HG02943 (cell line): ENCODE data around the gene IGSF8.
"Not testable (repeated sequence)": the region's sequence is repeated elsewhere in the genome, so short reads cannot be mapped to it uniquely, and the experiment has no call there.

Experiments used
- ATAC-seq: cut with Tn5 transposase; IDR thresholded peaks from one replicate; pipeline ENCODE4 v1.9.1; 2021; ENCODE audit warnings: mild to moderate bottlenecking, low read depth, moderate library complexity; ENCODE audit not compliant: unreplicated experiment

Gene IGSF8

DNA sequence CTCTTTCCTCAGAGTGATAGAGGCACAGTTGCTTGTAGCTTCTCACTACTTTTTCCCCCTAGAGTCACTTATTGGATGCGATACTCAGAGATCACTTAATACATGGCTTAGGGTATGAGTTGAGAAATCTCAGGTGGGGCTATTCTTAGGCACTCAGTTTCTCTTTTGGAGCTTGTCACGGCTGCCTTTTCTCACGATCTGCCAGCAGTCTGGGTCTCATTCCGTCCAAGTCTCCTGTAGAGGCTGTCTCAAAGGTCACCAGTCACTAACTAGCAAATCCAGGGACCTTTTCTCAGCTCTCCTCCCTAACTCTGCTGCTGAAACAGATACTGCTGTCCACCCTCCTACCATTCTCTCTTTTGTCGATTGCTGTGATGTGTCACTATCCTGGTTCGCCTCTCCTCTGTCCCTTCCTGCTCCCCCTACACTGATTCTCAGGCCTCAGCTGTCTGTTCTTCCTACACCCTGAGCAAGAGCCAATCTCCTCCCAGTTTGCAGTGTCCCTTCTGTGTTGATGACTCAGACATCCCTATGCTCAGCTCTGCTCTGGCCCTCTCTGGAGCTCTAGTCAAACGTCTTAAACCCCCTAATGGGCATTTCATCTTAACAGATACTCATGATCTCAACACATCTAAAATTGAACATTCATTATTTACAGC lies 29.6 kb upstream of the IGSF8 start:
- no peak for ATAC-seq

DNA sequence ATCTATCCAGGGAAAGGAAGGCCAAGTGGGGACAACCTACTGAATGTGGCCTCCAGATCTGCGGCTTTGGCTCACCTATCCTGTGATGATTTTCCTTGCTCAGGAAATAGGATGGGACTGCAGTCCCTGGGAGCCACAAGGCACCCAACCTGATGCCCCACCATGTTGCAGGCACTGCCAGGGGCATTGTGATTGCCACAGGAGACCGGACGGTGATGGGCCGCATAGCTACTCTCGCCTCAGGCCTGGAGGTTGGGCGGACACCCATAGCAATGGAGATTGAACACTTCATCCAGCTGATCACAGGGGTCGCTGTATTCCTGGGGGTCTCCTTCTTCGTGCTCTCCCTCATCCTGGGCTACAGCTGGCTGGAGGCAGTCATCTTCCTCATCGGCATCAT lies 29.0 kb upstream of the IGSF8 start:
- ATAC-seq: no peak

DNA sequence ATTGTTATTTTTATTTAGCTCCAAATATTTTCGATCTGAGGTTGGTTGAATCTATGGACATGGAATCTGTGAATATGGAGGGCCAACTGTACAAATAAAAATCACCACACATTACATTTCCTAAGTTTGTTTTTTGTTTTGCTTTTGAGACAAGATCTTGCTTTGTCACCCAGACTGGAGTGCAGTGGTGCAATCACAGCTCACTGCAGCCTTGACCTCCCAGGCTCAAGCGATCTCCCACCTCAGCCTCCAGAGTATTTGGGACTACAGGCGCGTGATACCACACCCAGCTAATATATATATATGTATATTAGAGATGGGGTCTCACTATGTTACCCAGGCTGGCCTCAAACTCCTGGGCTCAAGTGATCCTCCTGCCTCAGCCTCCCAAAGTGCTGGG lies 27.9 kb upstream of the IGSF8 start:
- ATAC-seq: not testable (repeated sequence)

DNA sequence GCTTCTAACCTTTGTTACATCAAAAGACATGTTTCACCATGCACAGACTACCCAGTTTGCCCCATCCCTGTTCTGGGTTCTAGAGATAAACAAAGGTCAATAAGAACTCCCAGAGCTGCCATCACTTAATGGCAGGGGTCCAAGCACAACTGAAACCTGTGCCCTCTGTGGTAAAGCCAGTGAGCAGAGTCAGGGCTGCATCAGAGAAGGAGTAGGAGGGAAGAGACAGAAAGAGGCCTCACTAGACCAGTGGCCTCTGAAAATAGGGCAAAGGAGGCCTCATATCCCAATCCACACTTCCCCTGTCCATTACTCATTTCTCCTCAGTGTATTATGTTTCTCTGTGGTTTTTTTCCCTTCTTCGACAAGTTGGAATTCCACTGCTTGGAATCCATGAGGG lies 27.3 kb upstream of the IGSF8 start:
- no peak for ATAC-seq

DNA sequence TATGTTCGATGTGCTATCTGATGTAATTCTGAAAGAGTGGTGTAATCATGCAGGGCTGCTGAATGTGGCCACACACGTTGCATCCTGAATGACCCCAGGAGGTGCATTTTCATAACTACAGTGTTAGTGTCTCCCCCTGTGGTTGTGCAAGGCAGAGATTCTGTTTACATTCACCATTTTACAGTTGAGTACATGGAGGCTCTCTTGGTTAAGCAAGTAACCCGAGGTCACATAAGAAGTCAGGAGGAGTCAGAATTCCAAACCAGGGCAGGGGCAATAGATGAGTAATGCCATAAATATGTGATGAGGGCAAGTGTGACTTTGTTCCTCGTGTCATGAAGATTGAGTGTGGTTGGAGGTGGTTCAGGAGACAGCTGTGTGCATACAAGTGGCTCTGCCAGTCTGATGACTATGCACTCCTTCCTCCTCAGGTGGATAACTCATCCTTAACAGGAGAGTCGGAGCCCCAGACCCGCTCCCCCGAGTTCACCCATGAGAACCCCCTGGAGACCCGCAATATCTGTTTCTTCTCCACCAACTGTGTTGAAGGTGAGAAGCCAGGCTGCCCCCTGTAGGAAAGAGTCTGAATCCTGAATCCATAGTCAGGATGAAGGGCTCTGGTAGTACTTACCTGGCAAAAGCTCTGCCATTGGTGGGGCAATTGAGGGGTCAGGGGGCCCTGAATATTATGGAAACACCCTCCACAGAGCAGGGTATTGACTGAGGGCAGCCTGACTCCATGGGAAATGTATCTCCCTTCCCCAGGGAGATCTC lies 26.5 kb upstream of the IGSF8 start:
- ATAC-seq: no peak

DNA sequence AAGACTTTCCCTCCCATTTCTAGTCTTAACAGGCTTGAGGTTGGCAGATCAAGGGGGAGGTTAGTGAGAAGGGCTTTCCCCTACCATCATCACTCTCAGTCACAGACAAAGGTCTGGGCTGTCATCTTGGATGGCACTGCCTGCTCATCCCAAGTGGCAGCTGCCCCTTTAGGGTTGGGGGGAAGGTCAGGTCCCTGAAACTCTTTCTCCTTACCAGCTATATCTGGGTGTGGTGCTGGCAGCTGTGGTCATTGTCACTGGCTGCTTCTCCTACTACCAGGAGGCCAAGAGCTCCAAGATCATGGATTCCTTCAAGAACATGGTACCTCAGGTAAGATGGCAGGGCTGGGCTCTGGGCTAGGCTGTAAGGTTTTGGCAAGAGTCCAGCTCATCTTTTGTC lies 25.3 kb upstream of the IGSF8 start:
- ATAC-seq: no peak

DNA sequence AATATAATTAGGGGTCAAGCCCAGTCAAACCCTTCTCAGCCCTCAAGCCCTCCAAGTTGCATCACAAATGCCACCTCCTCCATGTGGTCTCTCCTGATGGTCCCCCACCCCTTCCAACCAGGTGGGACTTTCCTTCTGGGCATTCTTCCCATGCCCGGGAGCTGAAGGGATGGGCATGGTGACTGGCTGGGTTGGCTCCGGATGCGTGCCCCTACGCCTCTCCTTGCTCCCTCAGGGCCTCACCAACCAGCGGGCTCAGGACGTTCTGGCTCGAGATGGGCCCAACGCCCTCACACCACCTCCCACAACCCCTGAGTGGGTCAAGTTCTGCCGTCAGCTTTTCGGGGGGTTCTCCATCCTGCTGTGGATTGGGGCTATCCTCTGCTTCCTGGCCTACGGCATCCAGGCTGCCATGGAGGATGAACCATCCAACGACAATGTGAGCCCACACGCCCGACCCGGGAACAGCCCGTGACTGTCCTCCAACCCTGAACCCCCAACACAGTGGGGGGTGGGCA lies 24.6 kb upstream of the IGSF8 start:
- ATAC-seq: no peak

DNA sequence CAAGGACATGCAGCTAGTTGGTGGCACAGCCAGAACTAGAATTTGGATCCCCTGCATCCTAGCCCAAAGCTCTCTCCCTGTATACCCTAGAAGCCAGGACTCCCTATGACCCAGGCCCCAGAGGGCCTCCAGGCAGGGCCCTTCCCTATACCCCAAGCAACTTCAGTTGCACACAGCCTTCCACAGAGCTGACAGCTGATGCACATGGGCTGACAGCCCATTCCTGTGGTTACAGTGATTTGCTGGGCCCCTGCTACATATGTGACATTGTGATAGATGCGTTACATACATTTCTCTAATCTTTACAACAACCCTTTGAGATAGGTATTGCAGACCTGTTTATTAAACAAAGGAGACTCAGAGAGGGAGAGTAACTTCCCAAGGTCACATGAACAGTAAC lies 23.0 kb upstream of the IGSF8 start:
- ATAC-seq: no peak

DNA sequence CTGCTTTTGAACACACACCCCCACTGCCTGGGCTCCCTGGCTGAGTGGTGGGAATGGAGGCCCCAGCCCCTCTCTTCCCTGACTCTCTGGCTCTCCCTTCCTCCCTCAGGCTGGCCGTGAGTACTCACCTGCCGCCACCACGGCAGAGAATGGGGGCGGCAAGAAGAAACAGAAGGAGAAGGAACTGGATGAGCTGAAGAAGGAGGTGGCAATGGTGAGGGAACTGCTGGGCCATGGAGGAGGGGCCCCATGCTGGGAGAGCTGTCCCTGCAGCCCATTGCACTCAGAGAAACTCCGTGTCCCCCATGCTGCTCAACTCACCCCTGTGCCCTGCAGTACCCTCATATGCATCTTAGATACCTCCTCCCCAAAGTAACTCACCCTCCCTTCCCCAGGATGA lies 22.4 kb upstream of the IGSF8 start:
- ATAC-seq: no peak

DNA sequence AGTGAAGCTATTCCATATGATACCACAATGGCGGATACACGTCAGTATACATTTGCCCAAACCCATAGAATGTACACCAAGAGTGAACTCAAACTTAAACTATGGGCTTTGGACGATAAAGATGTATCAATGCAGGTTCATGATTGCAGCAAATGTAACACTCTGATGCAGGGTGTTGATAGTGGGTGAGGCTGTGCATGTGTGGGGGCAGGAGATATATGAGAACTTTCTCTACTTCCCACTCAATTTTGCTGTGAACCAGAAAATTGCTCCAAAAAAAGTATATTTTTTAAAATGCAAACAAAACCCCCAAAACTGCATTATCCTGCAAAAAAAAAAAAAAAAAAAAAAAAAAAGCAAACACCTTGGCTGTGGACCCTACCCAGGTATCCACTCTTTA lies 20.5 kb upstream of the IGSF8 start:
- no peak for ATAC-seq

DNA sequence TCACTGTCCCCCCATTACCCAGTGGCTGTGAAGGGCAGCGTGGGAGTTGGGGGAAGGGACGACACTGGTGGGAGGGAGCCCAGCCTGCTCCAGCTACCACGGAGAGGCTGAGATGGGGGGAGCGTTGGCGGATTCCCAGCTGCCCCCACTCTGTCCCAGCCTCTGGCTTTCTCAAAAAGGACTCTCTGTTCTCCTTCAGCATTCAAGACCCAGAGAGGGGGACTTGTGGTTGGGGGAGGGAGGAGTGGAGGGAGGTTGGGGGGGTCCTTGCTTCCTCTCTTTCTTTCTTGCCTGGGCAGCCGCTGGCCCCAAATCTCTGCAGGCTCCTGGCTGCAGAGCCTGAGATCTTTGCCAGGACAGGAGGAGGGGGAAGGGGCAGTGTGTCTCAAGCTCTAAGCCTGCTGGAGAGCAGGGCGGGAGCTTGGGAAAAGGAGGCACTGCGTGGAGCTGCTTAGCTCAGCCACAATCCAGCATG lies 19.3 kb upstream of the IGSF8 start:
- ATAC-seq: no peak

DNA sequence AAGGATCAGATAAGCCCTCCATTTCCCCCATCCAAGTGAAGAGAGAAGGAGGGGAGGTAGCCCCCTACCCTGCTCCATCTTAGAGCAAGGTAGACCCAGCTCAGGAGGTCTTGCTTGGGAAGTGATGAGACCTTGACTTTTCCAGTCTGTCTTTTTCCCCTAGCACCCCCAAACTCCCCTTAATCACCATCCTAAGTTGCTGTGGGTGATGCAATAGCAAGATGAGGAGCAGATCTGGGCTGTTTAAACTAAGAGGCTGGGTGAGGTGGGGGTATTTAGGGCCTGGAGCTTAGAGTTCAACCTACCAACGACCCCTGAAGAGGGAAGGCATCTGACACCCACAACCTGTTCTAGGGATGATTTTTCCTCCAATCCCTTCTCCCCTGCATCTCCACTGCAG lies 18.9 kb upstream of the IGSF8 start:
- no peak for ATAC-seq

DNA sequence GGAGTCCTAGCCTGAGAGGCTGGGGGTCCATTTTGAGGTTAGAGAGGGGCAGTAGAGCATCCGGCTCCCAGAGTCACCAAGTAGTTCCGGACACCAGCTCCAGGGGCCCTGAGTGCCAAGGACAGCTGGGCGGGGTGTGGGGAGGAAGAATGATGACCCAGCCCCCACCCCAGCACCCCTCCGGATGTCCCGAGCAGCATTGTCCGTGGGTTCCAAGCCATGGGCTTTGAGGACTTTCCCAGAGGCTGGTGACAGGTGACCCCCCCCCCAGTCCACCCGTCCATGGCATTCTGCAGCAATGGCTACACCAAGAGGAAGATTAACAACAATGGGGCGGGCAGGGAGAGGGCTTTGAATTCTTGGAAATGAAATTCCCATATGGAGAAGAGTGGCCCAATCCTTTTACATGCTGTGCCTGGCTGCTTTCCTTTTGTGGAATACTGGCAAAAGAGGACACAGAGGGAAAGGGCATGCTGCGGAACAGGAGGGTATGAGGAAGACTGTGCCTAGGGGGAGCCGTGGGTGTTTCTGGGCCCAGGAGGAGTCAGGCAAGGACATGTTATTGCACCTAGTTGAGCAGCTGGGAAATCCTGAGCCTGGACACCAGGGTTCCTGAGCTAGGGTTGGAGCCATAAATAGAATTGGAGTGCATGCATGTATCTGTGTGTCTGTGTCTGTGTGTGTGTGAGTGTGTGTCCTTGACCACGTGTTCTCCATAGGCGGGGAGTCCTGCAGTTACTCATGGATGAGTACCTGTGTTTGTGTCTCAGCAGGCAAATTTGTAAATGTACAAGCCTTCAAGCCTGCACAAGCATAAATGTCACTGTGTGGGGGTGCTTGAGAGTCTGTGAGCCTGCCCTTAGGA lies 18.1 kb upstream of the IGSF8 start:
- ATAC-seq: no peak

DNA sequence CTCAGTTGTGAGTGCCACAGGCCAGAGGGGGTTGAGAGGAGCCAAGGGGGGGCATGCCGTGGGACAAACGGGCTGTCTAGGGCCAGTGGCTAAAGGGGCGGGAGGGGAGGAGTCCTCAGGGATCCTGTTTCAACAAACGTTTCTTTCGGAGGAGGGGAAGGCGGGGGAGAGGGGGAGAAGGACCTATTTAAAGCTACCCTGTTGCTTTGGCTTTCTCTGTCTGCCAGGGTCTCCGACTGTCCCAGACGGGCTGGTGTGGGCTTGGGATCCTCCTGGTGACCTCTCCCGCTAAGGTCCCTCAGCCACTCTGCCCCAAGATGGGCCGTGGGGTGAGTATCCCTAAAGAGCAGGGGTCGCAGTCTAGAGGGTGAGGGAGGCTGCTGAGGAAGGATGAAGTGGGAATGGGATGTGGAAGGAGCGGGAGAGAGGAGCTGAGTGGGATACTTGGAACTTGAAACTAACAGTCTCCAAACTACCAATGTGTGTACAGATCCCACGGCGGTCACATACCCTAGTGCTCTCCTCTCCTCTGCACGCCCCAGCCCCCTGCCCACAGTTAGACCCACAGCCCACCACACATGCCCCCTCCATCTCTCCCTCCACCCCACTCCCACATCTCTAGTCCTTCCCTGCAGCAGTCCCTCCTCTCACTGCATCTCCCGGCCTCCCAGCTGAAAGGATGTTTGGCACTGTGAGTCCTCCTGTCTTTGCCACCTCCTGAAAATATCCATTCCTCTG lies 17.3 kb upstream of the IGSF8 start, which contains the start of gene ATP1A2:
ATP1A2 (plus strand) TSS at position 215 of the 738 bp plus-strand sequence; CDS start at position 318, 103 bp downstream.
- no peak for ATAC-seq

DNA sequence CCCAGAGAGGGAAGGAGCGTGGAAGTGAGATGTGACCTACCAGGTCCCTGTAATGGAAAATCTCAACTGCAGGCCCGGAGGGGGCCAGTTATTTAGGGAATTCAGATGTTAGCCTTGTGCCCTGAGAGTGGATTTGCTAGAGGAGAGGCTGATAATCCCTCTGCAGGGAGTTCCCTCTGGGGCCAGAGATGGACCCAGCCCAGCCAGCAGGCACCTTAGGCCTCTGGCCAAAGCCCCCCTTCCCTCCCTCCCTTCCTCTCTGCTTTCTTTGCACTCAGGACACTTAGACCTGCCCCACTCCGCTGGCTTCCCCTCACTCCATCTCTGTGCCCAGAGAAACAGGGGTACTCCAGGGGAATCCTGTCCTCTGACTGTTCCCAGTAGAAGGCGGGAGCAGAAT lies 15.7 kb upstream of the IGSF8 start:
- no peak for ATAC-seq

DNA sequence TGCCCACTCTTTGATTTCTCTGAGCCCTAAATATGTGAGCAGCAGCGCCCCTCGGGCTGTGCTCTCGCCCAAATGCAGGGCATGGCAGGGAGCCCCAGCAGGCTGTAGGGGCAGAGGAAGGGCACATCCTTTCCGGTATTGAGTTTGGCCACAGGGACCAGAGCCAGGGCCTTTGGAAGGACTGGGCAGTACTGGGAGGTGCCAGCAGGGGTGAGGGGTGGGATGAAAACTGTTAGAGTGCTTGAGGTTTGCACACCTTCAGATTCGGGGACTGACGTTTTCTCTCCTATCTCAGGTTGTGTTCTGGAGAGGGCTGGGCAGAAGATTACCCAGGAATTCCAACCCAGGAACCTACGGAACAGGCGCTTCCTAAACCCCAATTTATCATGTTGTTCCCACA lies 15.0 kb upstream of the IGSF8 start:
- ATAC-seq: no peak

DNA sequence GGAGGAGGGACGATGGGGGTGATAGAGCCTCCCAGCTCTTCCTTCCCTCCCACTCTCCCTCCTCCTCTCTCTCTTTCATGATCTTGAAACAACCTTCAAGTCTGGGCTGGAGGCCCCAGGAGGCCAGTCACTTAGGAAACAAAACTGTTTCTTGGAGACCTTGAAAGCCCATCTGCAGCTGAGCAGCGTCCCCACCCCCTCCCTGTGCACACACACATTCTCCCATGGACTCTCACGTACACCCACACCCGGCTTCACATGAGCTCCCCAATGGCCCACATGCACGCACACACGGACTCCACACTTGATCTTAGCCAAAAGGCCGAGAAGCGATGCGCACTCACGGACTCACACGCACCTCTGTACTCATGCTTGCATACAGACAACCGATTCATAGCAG lies 13.9 kb upstream of the IGSF8 start:
- no peak for ATAC-seq

DNA sequence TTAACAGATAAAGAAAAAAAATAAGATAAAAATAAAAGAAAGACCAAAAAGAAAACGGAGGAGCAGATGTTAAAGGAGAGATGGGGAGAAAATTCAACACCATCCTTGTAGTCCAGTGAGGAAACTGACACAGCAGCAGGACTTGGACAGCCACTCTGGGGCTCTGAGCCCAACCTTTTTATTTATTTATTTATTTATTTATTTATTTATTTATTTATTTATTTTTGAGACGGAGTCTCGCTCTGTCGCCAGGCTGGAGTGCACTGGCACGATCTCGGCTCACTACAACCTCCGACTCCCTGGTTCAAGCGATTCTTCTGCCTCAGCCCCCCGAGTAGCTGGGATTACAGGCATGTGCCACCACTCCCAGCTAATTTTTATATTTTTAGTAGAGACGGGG lies 13.0 kb upstream of the IGSF8 start:
- ATAC-seq: not testable (repeated sequence)

DNA sequence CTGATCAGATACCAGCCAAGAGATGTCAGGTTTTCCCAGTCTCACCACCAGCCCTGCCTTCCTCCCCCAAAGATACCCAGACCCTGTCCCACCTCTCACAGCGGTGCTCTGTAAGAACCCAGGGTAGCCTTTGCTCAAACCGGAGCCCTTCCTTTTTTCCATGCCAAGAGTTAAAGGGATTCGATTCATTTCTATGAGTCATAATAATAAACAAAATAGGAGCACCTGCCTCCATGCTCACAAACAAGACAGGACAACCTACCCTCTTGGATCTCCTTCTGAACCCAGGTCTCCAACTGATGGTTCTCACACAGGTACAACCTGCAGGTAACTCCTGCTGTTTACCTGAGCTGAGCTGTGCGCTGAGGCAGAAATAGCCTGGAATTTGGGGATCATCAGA lies 11.3 kb upstream of the IGSF8 start:
- no peak for ATAC-seq
